Right lobe of liver (tissue), 4 donors: ENCODE results near the gene SLC22A23.

Experiments used
- CTCF ChIP-seq, 4 donors: fragments of 200-600 bp in 3 of 4; fragments of 450-650 bp in 1 of 4; IDR thresholded peaks; one replicate each; pipeline versions ENCODE4 v1.5.1 to v1.8.0; 2016 to 2022; ENCODE audit warnings: antibody characterized with exemption in 4 of 4, mild to moderate bottlenecking in 2 of 4
- POLR2A ChIP-seq: fragments of 450-650 bp; IDR thresholded peaks from one replicate; pipeline ENCODE4 v1.6.1; 2017; ENCODE audit warnings: antibody characterized with exemption, mild to moderate bottlenecking
- donor health status: DM: no; HTN: no; CAD: no.
- donor health status: DM: no; HTN: no; CAD: no.
- donor health status: DM: no; HTN: yes; CAD: no.

- TF ChIP-seq CTCF (IDR thresholded peaks at IDR 0.05) = no peak
- TF ChIP-seq POLR2A = no peak
Measured at GRCh38 chr6:3381233-3381921, 75.5 kb downstream of the SLC22A23 start.
